ENCODE data around the gene EXOC6. TPM values are rescaled to one million over a fixed set of nuclear protein-coding genes. Genes with fewer than 3 reads are reported as not detected.
A peak's percentile ranks its signal among the peaks of the same experiment; 100 is the strongest.

Gene EXOC6, protein sequence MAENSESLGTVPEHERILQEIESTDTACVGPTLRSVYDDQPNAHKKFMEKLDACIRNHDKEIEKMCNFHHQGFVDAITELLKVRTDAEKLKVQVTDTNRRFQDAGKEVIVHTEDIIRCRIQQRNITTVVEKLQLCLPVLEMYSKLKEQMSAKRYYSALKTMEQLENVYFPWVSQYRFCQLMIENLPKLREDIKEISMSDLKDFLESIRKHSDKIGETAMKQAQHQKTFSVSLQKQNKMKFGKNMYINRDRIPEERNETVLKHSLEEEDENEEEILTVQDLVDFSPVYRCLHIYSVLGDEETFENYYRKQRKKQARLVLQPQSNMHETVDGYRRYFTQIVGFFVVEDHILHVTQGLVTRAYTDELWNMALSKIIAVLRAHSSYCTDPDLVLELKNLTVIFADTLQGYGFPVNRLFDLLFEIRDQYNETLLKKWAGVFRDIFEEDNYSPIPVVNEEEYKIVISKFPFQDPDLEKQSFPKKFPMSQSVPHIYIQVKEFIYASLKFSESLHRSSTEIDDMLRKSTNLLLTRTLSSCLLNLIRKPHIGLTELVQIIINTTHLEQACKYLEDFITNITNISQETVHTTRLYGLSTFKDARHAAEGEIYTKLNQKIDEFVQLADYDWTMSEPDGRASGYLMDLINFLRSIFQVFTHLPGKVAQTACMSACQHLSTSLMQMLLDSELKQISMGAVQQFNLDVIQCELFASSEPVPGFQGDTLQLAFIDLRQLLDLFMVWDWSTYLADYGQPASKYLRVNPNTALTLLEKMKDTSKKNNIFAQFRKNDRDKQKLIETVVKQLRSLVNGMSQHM
- polyA plus RNA-seq (ENCODE audit: insufficient read length in 12 of 12): 10 to 100 TPM in 11 of 12 donors, not detected in 1; 18.2 to 49.7 (median 37.7) TPM
- long read RNA-seq, donor 1, partial matches to known transcripts: 0 of 1 reads
- long read RNA-seq, donor 1, other reads (novel, unspliced or antisense): 0 of 1 reads
- long read RNA-seq, donor 2, partial matches to known transcripts: 0 of 4 reads
- long read RNA-seq, donor 2, other reads (novel, unspliced or antisense): 0 of 4 reads
- long read RNA-seq, donor 3, partial matches to known transcripts: 5 of 8 reads
- long read RNA-seq, donor 3, other reads (novel, unspliced or antisense): 0 of 8 reads
- long read RNA-seq, donor 4, partial matches to known transcripts: 0 of 5 reads
- long read RNA-seq, donor 4, other reads (novel, unspliced or antisense): 0 of 5 reads
- long read RNA-seq, donor 5: 0 reads
- long read RNA-seq, donor 6, partial matches to known transcripts: 0 of 3 reads
- long read RNA-seq, donor 6, other reads (novel, unspliced or antisense): 0 of 3 reads
- long read RNA-seq, donor 7, partial matches to known transcripts: 0 of 3 reads
- long read RNA-seq, donor 7, other reads (novel, unspliced or antisense): 0 of 3 reads
- long read RNA-seq, donor 8, transcript EXOC6-203 (22 exons, 3,564 nt): major isoform, 5 of 7 reads
- long read RNA-seq, donor 8, partial matches to known transcripts: 0 of 7 reads
- long read RNA-seq, donor 8, other reads (novel, unspliced or antisense): 0 of 7 reads
- long read RNA-seq, donor 9: 0 reads
- long read RNA-seq, donor 10, transcript EXOC6-203 (22 exons, 3,564 nt): major isoform, 5 of 14 reads
- long read RNA-seq, donor 10, partial matches to known transcripts: 7 of 14 reads
- long read RNA-seq, donor 10, other reads (novel, unspliced or antisense): 0 of 14 reads
- long read RNA-seq, donor 11, partial matches to known transcripts: 0 of 4 reads
- long read RNA-seq, donor 11, other reads (novel, unspliced or antisense): 0 of 4 reads

DNA sequence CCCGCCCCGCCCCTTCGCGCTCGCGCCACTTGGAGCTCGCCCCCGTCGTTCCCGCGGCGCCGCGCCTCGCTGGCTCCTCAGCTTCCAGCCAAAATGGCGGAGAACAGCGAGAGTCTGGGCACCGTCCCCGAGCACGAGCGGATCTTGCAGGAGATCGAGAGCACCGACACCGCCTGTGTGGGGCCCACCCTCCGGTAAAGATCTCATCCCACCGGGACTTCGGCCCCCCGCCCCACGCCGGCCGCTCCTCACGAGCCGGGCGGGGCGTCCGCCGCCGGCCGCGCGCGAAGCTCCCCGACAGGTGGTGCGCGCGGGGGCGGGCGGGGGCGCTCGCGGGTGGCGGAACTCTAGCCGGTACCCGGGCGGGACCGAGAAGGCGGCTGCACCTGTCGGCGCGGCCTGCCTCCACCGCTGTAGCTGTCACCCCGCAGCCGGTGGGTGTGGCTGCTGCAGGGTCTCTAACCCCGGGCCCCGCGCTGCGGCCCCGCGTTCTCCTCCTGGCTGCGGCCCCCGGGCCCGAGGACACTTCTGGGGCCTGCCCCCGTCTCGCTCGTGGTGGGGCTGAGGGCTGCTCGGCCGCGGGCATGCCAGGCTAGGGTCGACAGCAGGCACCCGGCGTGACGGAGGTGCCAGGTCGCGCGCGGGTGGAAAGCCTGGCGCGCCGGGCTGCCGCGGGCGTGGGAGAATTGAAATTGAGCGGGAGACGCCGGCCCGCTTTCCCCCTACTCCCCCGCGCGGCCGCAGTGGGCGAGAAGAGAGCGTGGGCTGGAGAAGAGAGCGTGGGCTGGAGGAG is at the start of gene EXOC6:
EXOC6 (plus strand) TSS at position 80 of the 793 bp plus-strand sequence; CDS start at position 94, 14 bp downstream.
- peak; percentile 83 for DNase-seq

DNA sequence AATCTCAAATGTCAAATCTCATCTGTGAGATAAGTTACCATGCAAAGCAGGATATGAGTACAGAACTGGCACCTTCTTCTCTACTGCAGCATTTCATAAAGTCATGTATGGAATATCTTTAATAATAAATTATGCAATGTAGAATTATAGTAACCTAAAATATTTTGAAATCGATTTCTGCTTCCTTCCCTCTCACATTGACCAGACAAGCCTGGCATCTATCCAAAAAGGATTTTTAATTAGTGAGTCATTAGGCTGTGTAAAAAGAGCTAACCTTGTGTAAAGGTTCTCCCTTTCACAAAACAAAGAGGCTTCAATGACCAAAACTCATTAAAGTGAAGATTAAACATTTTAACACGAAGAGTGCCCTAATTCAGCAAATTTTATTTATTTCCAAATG is 48.8 kb upstream of the EXOC6 start:
- no peak for DNase-seq

DNA sequence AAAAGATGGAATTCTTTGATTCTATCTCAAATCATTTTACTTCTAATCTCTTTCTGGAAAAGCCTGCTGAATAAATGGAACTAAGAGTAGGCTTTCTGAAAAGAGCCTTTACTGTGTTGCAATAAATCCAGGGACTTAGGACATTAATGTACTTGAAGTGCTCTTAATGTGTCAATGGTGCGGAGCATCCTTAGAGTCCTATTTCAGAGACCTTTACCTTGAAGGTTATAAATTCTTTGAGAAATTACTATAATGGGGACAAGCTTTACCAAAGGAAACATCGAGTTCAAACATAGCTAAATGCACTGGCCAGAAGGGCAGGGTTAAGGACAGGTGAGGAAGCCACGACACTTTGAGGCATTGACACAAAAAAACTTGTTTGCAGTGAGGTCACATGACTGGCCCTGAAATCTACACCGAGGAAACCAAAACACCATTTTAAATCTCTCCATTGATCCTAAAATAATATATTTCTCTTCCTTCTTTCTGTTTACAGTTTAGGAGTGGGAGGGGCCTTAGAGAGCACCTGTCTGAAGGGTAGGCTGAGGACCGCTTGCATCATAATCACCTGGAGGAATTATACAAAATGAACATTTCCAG is 48.1 kb upstream of the EXOC6 start:
- DNase-seq: no peak

DNA sequence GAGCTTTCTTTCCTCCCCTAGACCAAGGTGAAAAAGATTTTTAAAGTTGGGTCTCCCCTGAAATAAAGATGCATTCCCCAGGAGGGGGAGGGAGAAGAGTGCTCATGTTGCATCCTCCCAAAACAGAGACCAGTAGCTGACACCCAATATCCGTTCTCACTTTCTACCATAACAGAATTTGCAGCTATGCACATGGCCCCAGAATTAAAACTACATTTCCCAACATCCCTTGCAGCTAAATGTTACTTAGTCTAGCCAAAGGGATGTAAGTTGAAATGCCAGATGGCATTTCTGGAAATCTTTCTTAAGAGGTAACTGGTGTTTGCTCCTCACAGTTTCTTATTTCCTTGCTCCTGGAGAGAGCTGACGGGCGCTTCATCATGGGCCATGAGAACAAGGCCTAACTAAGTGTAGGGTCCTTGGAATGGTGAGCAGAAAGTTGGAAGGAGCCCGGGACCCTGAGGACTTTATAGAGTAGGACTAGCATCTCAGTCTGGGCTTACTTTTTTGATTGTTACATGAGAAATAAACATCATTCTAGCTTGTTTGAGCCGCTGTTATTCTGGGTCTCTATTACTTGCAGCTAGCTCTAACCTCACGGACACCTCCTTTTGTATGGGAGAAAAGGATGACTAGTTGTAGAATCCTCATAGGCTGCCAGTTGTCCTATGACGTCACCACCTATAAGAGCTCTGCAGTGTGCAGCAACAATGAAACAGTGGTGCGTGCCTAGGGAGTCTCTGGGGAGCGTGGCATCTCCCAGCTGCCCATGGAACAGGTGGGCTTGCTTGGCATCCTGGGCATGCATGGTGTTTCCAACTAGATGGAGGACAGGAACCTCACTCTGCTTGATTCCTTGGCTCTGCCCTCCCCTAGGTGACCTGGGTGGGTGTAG is 46.1 kb upstream of the EXOC6 start:
- no peak for DNase-seq

DNA sequence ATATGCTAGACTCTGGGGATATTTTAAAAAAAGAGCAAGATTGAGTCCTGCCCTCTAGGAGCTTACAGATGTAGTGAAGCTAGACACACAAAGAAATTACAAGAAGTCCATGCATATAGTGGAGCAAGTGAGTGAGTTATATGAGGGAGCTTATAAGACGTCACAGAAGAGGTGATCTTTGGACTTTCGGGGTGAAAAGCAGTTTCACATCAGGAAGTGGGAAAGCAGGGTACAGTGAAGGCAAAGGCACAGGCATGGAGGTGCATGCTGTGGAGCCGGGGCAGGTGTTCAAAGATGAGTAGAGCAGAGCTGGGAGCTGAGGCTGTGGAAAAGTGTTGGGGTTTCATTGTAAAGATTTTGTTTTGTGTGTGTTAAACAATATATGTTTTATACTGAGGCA is 38.5 kb upstream of the EXOC6 start:
- no peak for DNase-seq

DNA sequence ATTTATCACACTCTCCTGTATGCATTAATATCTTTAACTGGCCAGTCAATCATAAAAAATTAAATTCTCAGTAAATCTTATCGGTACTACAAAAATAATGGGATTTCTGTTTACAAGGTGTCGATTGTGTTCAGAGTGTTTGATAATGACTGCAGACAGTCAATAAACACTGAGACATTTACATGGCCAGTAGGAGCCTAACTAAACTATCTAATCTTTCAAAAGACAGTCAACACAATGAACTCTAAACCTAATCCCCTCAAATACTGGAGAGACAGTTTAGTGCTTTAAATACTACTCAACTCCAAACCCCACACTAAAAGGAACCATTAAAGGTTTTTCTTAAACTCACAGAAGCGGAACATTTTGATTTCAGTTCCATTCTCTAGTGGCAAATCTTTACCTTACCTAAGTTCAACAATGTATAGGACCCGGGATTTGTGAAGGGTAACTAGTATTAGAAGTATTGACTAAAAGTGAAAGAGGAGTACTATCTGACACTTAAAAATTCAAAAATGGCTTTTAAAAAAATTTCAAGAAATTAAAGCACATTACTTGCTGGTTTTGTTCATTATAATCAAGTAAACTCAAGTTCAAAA is 37.3 kb upstream of the EXOC6 start:
- DNase-seq: no peak

DNA sequence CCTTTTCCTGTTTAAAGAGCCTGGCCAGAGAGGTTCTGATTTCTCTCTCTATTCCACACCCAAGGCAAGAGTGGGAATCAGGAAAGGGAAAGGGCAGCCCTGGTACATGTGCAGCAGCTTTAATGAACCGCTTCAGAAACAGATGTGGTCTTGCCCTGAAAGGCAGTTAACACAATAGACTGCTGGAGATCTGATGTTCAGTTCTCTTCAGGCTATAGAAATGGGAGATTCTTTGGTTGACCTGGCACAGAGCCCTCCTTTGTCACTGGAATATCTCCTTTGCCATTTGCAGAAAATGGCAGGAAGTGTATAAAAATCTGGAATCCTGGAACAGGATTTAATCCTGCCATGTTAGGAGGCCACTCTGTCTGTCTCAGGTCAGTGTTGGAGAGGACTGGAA is 36.3 kb upstream of the EXOC6 start:
- no peak for DNase-seq

DNA sequence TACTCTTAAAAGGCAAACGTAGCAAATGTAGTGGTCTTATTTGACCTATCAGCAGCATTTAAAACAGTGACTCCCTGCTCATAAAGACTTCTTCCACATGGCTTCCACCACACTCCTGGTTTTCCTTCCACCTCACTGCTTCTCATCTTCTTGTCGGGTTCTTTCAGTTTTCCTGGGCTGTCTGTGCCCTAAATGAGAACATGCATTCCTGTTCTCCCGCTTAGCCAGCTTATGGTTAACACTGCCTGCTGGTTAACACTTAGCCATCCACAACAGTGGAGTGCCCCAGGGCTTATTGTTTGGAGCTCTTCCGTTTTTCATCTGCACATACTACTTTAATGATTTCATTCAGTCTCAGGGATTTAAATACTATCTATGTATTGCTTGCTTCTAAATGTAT is 34.3 kb upstream of the EXOC6 start:
- DNase-seq: no peak

DNA sequence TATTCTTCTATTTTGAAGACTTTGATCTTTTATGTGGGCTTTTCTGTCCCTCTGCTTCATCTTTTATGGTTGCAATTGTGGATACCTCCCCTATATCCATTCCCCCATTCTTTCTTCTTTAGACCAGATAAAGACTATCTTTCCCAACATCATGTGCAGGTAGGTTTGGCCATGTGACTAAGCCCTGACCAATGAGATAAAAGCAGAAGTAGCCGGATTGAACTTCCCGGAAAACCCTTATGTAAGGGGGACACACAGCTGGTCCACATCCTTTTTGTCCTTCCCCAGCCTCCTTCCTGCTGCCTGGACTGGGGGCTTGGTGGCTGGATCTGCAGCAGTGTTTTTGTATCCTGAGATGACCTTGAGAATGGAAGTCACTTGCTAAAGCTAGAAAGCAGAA is 33.5 kb upstream of the EXOC6 start:
- DNase-seq: no peak

DNA sequence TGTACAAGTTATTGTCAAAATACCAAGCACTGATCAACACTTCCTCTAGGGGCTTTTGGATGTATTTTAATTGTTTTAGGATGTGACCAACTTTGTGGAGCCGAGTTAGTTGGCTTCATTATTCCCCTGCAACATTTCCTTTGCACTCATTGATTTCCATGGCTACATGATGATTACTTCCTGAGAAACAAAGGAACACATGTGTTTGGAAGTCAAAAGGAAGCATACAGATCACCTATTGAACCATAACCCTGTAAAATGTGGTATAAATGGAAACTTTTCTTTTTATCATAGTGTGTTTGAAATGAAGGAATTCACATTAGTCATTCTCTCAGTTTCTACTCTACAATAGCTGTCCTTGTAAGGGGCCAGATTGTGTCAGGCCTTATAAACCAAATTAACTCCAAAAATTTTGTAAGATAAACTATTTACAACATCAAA is 32.2 kb upstream of the EXOC6 start:
- DNase-seq: no peak

DNA sequence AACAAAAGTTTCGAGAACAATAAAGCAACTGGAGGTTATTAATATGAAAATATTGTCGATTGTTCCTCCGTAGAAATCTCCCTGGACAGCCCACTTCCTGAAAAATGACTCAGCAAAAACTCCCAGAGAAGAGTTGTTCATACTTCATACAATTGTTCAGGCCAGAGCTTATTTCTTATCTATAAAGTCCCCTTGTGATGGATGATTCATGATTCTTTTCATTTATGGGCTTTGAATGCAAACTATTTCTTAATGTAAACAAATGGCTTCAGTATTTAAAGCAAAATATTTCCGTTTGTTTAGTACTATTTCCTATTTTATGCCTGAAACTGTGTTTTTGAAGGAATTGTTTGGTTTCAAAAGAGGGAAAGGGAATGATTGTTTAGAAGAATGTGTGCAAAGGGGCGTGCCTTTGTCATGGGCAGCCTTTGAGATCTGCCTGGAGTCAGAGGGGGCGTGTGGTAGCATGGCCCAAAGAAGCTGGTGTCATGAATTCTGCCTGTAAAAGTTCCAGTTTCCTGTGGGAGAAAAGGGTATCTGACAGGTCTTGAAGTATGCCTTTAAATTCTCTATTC is 26.2 kb upstream of the EXOC6 start:
- no peak for DNase-seq

DNA sequence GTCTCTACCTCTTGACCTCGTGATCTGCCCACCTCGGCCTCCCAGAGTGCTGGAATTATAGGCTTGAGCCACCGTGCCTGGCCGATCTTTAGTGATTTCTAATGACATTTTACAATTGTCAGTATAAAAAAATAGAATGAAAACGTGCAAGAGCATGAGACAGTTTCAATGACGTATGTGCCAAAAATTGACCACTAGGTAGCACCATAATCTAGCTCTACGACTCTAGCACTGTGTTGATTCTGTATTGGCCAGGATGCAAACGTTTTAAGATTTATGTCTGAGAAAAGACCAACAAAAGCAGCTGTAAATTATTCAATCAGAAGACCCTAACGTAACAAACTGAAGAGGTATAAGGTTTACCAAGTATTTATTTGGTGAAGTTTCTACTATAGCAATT is 25.4 kb upstream of the EXOC6 start:
- DNase-seq: no peak

DNA sequence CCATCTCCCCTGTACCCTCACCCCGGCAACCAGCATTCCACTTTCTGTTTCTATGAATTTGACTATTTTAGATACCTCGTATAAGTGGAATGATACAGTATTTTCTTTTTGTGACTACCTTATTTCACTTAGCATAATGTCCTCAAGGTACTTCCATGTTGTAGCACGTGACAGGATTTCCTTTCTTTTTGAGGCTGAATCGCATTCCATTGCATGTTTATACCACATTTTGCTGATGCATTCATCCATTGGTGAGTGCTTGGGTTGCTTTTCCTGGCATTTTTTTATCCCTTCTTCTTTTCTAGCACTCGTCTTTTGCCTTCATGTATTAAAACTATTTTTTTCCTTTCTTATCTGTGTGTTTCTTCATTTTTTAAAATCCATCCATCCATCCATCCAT is 22.3 kb upstream of the EXOC6 start:
- no peak for DNase-seq

DNA sequence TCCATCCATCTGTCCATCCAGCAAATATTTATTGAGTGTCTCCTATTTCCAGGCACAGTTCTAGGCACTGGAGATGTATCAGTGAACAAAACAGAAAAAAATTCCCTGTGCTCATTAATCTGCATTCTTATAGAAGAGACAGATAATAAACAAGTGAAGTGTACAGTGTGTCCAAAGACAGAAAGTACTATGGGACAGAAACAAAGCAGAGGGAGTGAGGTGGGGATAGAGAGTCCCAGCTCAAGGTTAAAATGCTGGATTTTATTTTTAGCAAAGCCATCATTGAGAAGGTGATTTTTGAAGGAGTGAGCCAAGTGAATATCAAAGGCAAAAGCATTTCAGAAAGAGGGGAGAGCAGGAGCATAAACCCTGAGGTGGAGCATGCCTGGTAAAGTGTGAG is 21.8 kb upstream of the EXOC6 start:
- no peak for DNase-seq

DNA sequence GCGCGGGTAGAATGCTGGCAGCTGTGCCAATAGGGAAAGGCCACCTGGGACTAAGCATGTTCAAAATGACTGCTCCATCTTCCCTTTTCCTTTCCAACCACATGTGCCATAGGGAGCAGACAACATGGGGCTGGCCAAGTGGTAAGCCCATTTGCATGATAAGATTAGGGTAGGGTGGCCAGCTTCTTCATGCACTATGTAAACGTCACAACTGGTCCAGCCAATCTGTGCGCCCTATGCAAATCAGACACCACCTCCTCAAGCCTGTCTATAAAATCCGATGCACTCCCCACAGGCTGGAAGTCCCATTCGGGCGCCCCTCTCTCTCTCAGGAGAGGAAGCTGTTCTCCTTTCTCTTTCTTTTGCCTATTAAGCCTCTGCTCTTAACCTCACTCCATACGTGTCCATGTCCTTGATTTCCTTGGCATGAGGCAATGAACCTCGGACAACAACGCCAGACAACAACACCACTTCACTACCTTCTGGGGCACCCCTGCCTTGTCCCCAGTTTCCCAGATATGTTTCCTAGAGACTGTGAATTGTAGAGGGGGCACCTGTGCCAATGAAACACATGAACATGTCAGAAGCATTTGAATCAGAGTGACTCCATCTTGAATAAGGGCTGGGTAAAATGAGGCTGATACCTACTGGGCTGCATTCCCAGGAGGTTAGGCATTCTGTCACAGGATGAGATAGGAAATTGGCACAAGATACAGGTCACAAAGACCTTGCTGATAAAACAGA is 19.1 kb upstream of the EXOC6 start:
- no peak for DNase-seq

DNA sequence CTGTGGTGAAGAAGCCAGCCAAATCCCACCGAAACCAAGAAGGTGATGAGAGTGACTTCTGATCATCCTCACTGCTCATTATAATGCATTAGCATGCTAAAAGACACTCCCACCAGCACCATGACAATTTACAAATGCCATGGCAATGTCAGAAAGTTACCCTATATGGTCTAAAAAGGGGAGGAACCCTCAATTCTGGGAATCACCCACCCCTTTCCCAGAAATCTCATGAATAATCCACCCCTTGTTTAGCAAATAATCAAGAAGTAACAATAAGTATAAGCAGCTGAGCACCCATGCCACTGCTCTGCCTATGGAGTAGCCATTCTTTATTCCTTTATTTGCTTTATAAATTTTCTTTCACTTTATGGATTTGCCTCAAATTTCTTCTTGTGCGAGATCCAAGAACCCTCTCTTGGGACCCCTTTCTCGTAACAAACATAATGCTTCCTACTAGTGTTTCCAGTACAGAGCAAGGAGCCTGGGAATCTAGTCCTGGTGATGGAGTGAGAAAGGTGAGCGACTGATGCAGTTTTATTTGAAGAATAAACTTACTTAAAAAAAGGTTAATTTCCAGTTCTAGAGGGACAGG is 18.4 kb upstream of the EXOC6 start:
- DNase-seq: no peak

Measured in muscle of arm (tissue), 14 donors.